GM13976 (cell line): ENCODE measurements around the gene MEIKIN.
A peak's percentile ranks its signal among the peaks of the same experiment; 100 is the strongest.
"Not testable (repeated sequence)": the region's sequence is repeated elsewhere in the genome, so short reads cannot be mapped to it uniquely, and the experiment has no call there.

Experiments used
- DNase-seq: peaks from one replicate; pipeline ENCODE4 v3.0.0; 2012; ENCODE audit warnings: low spot score
- CTCF ChIP-seq: IDR thresholded peaks from 2 replicates; pipeline ENCODE4 v1.5.1; 2012; ENCODE audit warnings: borderline replicate concordance, mild to moderate bottlenecking; ENCODE audit not compliant: insufficient read depth; ENCODE audit errors: extremely low read depth, missing control alignments, control extremely low read depth
- in situ Hi-C: fragments of 300-500 bp; cut with MboI; formaldehyde crosslinking; loops from one replicate; pipeline ENCODE4 v1.12.0; 2022; ENCODE audit warnings: low sequenced_read_pairs, mixed read lengths, inconsistent platforms; ENCODE audit not compliant: unreplicated experiment

The MEIKIN gene

DNA sequence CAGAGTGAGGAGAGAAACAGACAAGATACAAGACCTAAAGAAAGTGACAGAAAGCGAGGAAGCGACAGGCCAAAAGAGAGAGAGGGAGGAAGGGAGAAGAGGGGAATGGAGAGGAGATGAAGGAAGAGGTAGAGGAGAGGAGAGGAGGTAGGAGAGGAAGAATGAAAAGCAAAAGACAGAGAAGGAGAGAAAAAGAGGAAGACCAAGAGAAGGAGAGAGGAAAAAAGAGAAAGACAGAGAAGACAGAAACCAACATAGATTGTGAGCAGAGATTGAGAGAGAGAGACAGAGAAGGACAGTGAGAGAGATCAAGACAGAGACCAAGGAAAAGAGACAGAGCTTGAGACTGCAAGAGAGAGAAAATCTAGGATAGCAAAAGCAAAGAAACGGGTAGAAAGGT lies 90.0 kb downstream of the MEIKIN start:
- TF ChIP-seq CTCF, result no peak
- DNase-seq, result no peak
- in situ Hi-C loops, result no loop called here

- DNase-seq, result no peak
- no peak for TF ChIP-seq CTCF
- in situ Hi-C loops, result no loop called here
Measured at GRCh38 chr5:131854134-131854533, 91.3 kb downstream of the MEIKIN start.

DNA sequence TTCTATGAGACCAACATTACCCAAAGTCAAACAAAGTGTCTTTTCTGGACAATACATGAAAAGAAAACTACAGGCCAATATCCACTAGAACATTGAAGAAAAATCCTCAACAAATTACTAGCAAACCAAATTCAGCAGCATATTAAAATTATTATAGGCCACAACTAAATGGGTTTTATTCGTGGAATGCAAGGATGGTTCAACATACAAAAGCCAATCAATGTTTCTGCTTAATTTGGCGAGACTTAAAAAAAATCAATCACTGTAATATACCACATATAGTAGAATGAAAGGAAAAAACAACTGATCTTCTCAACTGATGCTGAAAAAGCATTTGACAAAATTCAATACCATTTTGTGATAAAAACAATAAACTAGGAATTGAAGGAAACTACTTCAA lies 96.8 kb downstream of the MEIKIN start:
- DNase-seq, result no peak
- no peak for TF ChIP-seq CTCF
- in situ Hi-C loops, result no loop called here

GRCh38 chr5:131846536-131846935 lies 98.9 kb downstream of the MEIKIN start:
- no peak for DNase-seq
- TF ChIP-seq CTCF, result no peak
- in situ Hi-C loops, result no loop called here

DNA sequence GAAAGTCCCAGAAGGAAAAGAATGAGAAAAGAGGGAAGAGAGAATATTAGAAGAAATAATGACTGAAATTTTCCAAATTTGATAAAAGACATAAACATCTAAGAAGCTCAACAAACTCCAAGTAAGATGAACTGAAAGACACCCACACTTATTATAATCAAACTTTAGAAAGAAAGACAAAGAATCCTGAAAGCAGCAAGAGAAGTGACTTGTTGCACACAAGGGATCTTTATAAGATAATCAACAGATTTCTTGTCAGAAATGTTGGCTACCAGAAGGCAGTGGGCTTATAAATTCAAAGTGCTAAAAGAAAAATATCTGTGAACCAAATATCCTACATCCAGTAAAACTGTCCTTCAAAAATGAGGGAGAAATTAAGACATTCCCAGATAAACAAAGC lies 99.6 kb downstream of the MEIKIN start:
- in situ Hi-C loops, result no loop called here
- no peak for TF ChIP-seq CTCF
- DNase-seq, result no peak

DNA sequence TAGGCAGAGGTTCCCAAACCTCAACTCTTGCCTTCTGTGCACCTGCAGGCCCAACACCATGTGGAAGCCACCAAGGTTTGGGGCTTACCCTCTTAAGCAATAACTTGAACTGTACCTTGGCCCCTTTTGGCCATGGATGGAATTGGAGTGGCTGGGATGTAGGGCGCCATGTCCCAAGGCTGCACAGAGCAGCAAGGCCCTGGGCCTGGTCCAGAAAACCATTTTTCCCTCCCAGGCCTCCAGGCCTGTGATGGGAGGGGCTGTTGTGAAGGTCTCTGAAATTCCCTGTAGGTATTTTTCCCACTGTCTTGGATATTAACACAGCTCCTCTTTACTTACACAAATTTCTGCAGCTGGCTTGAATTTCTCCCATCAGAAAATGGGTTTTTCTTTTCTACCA lies 102.5 kb downstream of the MEIKIN start:
- DNase-seq, in situ Hi-C loops: not testable (repeated sequence)

- in situ Hi-C loops, DNase-seq: not testable (repeated sequence)
Measured at GRCh38 chr5:131832702-131833101, 112.8 kb downstream of the MEIKIN start.

- TF ChIP-seq CTCF, result no peak
- DNase-seq, result peak; percentile 37
- in situ Hi-C loops, result no loop called here
Measured at GRCh38 chr5:131825404-131826013, 120.0 kb downstream of the MEIKIN start.
